GM21737 (cell line): Measurements from ENCODE around the gene MRPS33.
"Not testable (repeated sequence)": the region's sequence is repeated elsewhere in the genome, so short reads cannot be mapped to it uniquely, and the experiment has no call there.

Source experiments
- ATAC-seq: cut with Tn5 transposase; IDR thresholded peaks from one replicate; pipeline ENCODE4 v1.9.1; 2021; ENCODE audit warnings: mild to moderate bottlenecking, moderate library complexity; ENCODE audit not compliant: unreplicated experiment

MRPS33 gene

GRCh38 chr7:141014524-141015395 lies at the start of gene MRPS33:
TSS of gene MRPS33 (minus strand) at chr7:141014952. CDS start at chr7:141010633, 4,319 bp downstream.
- ATAC-seq, result peak; percentile 99

- ATAC-seq, result no peak
Measured at GRCh38 chr7:141057788-141058187, 43.0 kb upstream of the MRPS33 start.

GRCh38 chr7:141055146-141055545 lies 40.4 kb upstream of the MRPS33 start:
- ATAC-seq, result no peak

- no peak for ATAC-seq
Measured at GRCh38 chr7:141053626-141054025, 38.9 kb upstream of the MRPS33 start.

- no peak for ATAC-seq
Measured at GRCh38 chr7:141045842-141046620, 31.3 kb upstream of the MRPS33 start.

- ATAC-seq, result no peak
Measured at GRCh38 chr7:141045126-141045841, 30.5 kb upstream of the MRPS33 start.

GRCh38 chr7:141043616-141044015 lies 28.9 kb upstream of the MRPS33 start:
- ATAC-seq, result no peak

GRCh38 chr7:141042222-141043193 lies 27.8 kb upstream of the MRPS33 start:
- no peak for ATAC-seq

GRCh38 chr7:141039376-141039775 lies 24.6 kb upstream of the MRPS33 start:
- ATAC-seq, result no peak

GRCh38 chr7:141038100-141038499 lies 23.3 kb upstream of the MRPS33 start:
- ATAC-seq, result not testable (repeated sequence)

GRCh38 chr7:141032539-141033323 lies 18.0 kb upstream of the MRPS33 start:
- not testable (repeated sequence) for ATAC-seq

- no peak for ATAC-seq
Measured at GRCh38 chr7:141028767-141029166, 14.0 kb upstream of the MRPS33 start.

GRCh38 chr7:141027043-141027442 lies 12.3 kb upstream of the MRPS33 start:
- no peak for ATAC-seq

GRCh38 chr7:141024668-141025067 lies 9.9 kb upstream of the MRPS33 start:
- no peak for ATAC-seq

GRCh38 chr7:141023295-141023694 lies 8.5 kb upstream of the MRPS33 start:
- no peak for ATAC-seq

GRCh38 chr7:141017555-141017954 lies 2.8 kb upstream of the MRPS33 start:
- no peak for ATAC-seq

- no peak for ATAC-seq
Measured at GRCh38 chr7:141016349-141016748, 1.6 kb upstream of the MRPS33 start.

GRCh38 chr7:141014125-141014523 lies 628 bp downstream of the MRPS33 start:
- no peak for ATAC-seq

GRCh38 chr7:141013345-141013715 lies 1.4 kb downstream of the MRPS33 start:
- no peak for ATAC-seq
